CD14-positive monocyte (primary cell): Measurements from ENCODE around the gene TIMM17B. TPM values are rescaled to one million over a fixed set of nuclear protein-coding genes. Genes with fewer than 3 reads are reported as not detected.

Experiments
- DNase-seq, 3 donors: peaks; one replicate each; pipeline ENCODE4 v3.0.0-alpha.2; 2011 to 2022
- H2AFZ ChIP-seq: 2 replicates; pipeline ENCODE4 v1.6.0; 2012; ENCODE audit warnings: mild to moderate bottlenecking, low read depth, low read length, inconsistent platforms; ENCODE audit not compliant: insufficient read depth, poor library complexity, severe bottlenecking
- H3K27ac ChIP-seq, 2 donors: 1 replicate in 1 of 2; 2 replicates in 1 of 2; pipeline ENCODE4 v1.5.1; 2012 to 2013; ENCODE audit warnings: low read length in 2 of 2, control low read depth in 1 of 2, inconsistent platforms in 1 of 2, low read depth in 1 of 2, mild to moderate bottlenecking in 1 of 2
- H3K27me3 ChIP-seq, 2 donors: one replicate each; pipeline versions ENCODE4 v1.6.0 to v1.6.1; 2011 to 2013; ENCODE audit warnings: low read length in 2 of 2; ENCODE audit not compliant: control insufficient read depth in 2 of 2, insufficient read depth in 2 of 2
- H3K36me3 ChIP-seq, 2 donors: replicated peaks in 1 of 2; 1 replicate in 1 of 2; 2 replicates in 1 of 2; pipeline versions ENCODE4 v1.5.1 to v1.6.1; 2012 to 2013; ENCODE audit warnings: low read length in 2 of 2, control low read depth in 1 of 2, inconsistent platforms in 1 of 2, mild to moderate bottlenecking in 1 of 2; ENCODE audit not compliant: insufficient read depth in 2 of 2, control insufficient read depth in 1 of 2
- H3K4me1 ChIP-seq, 2 donors: 1 replicate in 1 of 2; 2 replicates in 1 of 2; pipeline versions ENCODE4 v1.5.1 to v1.6.1; 2012 to 2013; ENCODE audit warnings: low read length in 2 of 2, control low read depth in 1 of 2, inconsistent platforms in 1 of 2, mild to moderate bottlenecking in 1 of 2, moderate library complexity in 1 of 2; ENCODE audit not compliant: insufficient read depth in 2 of 2, control insufficient read depth in 1 of 2
- H3K4me2 ChIP-seq: replicated peaks from 2 replicates; pipeline ENCODE3; 2012; ENCODE audit warnings: low read length, moderate library complexity, mild to moderate bottlenecking; ENCODE audit not compliant: poor library complexity, severe bottlenecking; ENCODE audit errors: extremely low read depth
- H3K4me3 ChIP-seq, 3 experiments: fragments of 200-600 bp in 1 of 3; sonication (generic) in 1 of 3; replicated peaks in 1 of 3; 1 replicate in 2 of 3; 2 replicates in 1 of 3; pipeline ENCODE4 v1.5.1; 2011 to 2013; ENCODE audit warnings: low read length in 3 of 3, mild to moderate bottlenecking in 3 of 3, control low read depth in 2 of 3, low read depth in 2 of 3, inconsistent platforms in 1 of 3, moderate library complexity in 1 of 3
- H3K79me2 ChIP-seq: 2 replicates; pipeline ENCODE4 v1.6.0; 2012; ENCODE audit warnings: mild to moderate bottlenecking, control low read depth, inconsistent platforms, low read length, moderate library complexity; ENCODE audit not compliant: insufficient read depth
- H3K9ac ChIP-seq: 2 replicates; pipeline ENCODE4 v1.6.0; 2017; ENCODE audit warnings: low read length, mild to moderate bottlenecking; ENCODE audit not compliant: insufficient read depth, poor library complexity, severe bottlenecking
- H3K9me3 ChIP-seq, 2 donors: replicated peaks in 1 of 2; 1 replicate in 1 of 2; 2 replicates in 1 of 2; pipeline versions ENCODE4 v1.5.1 to v1.6.1; 2012 to 2013; ENCODE audit warnings: low read length in 2 of 2, control low read depth in 1 of 2; ENCODE audit not compliant: control insufficient read depth in 1 of 2, insufficient read depth in 1 of 2
- H4K20me1 ChIP-seq: 2 replicates; pipeline ENCODE4 v1.6.0; 2012; ENCODE audit warnings: mild to moderate bottlenecking, low read length, control low read depth, moderate library complexity; ENCODE audit not compliant: insufficient read depth
- H3K27ac Mint-ChIP-seq, 7 donors: one replicate each; pipeline ENCODE4 v1.8.0; 2020; ENCODE audit warnings: mild to moderate bottlenecking in 7 of 7, mixed read lengths in 7 of 7, moderate library complexity in 6 of 7, inconsistent platforms in 2 of 7
- H3K27me3 Mint-ChIP-seq, 3 donors: one replicate each; pipeline ENCODE4 v1.8.0; 2021 to 2022; ENCODE audit warnings: low read depth in 3 of 3, mild to moderate bottlenecking in 3 of 3, mixed read lengths in 3 of 3, moderate library complexity in 3 of 3, inconsistent platforms in 1 of 3
- H3K36me3 Mint-ChIP-seq, 2 donors: one replicate each; pipeline ENCODE4 v1.8.0; 2020; ENCODE audit warnings: mixed read lengths in 2 of 2, inconsistent platforms in 1 of 2, mild to moderate bottlenecking in 1 of 2
- H3K4me1 Mint-ChIP-seq: one replicate; pipeline ENCODE4 v1.8.0; 2020; ENCODE audit warnings: mild to moderate bottlenecking, mixed read lengths
- H3K4me3 Mint-ChIP-seq, 2 donors: one replicate each; pipeline ENCODE4 v1.8.0; 2020; ENCODE audit warnings: mild to moderate bottlenecking in 2 of 2, mixed read lengths in 2 of 2, moderate library complexity in 1 of 2
- H3K9me3 Mint-ChIP-seq, 7 donors: one replicate each; pipeline ENCODE4 v1.8.0; 2020 to 2022; ENCODE audit warnings: mixed read lengths in 7 of 7, mild to moderate bottlenecking in 6 of 7, moderate library complexity in 6 of 7, inconsistent platforms in 2 of 7
- WGBS: methylation state at CpG from one replicate; pipeline ENCODE4 v1.1.5; 2013; ENCODE audit warnings: missing lambda C conversion rate; ENCODE audit not compliant: insufficient coverage; 5-methylcytosine and 5-hydroxymethylcytosine counted together
- intact Hi-C, 2 donors: fragments of 100-400 bp; cut with micrococcal nuclease; formaldehyde crosslinking; loops; one replicate each; pipeline versions ENCODE4 v1.15.0 to v1.15.1; 2023
- polyA plus RNA-seq, 3 donors: library from polyadenylated mRNA; depleted of rRNA in 1 of 3; unstranded in 2 of 3; stranded (reverse) in 1 of 3; fragments of 300-500 nt in 2 of 3; fragments of >200 nt in 1 of 3; fragmentation: Illumina TruSeq in 2 of 3; gene quantifications; 1 replicate in 2 of 3; 2 replicates in 1 of 3; pipeline ENCODE4 v1.2.3, GENCODE V29; 2012 to 2021
- TF ChIP-seq, protein P1 (sequence below): fragments of 200-600 bp; IDR thresholded peaks from one replicate; pipeline ENCODE4 v1.8.0; 2022; ENCODE audit warnings: antibody characterized with exemption, mild to moderate bottlenecking

Gene TIMM17B
- polyA plus RNA-seq, 3 donors: 52.2 to 86.9 (median 86.8) TPM

DNA sequence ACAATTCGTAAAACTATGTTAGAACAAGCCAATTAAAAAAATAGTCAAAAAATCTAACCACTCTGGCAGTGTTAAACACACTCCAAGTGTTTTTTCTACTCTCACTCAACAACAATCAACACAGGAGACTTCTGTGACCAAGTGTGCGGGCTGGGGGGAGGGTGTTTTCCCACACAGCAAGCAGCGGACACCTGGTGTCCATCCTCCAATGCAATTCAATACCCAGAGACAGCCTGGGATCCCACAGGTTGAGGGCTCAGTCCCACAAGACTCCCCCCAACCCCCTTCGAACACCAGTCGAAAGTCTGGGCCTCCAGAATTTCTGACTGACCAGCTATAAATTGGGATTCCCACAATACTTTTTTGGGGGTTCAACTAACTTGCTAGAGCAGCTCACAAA, 29.6 kb upstream of the TIMM17B start:
- Histone ChIP-seq H3K27me3 (no peaks in the 10 kb centered on the region), H3K9ac (no peak overlapping the region), H3K4me1 (no peaks in the 10 kb centered on the region), H2AFZ (no peak overlapping the region), H3K36me3 (peaks cover 43 to 75% of the 10 kb centered on the region in 2 donors), H3K79me2 (no peaks in the 10 kb centered on the region), H4K20me1 (peaks cover 7% of the 10 kb centered on the region), H3K4me3 (no peak overlapping the region), H3K27ac (no peak overlapping the region), H3K4me2 (no peak overlapping the region), H3K9me3 (no peaks in the 10 kb centered on the region)
- Mint-ChIP-seq H3K36me3 (peaks cover 48 to 71% of the 10 kb centered on the region in 2 donors), H3K27me3 (peaks cover 0 to 2% (median 0%) of the 10 kb centered on the region in 3 donors), H3K4me3 (no peak overlapping the region), H3K9me3 (peaks cover 0 to 6% (median 0%) of the 10 kb centered on the region in 7 donors), H3K4me1 (no peaks in the 10 kb centered on the region), H3K27ac (no peak overlapping the region)
- DNase-seq: no peak
- TF ChIP-seq, protein P1, sequence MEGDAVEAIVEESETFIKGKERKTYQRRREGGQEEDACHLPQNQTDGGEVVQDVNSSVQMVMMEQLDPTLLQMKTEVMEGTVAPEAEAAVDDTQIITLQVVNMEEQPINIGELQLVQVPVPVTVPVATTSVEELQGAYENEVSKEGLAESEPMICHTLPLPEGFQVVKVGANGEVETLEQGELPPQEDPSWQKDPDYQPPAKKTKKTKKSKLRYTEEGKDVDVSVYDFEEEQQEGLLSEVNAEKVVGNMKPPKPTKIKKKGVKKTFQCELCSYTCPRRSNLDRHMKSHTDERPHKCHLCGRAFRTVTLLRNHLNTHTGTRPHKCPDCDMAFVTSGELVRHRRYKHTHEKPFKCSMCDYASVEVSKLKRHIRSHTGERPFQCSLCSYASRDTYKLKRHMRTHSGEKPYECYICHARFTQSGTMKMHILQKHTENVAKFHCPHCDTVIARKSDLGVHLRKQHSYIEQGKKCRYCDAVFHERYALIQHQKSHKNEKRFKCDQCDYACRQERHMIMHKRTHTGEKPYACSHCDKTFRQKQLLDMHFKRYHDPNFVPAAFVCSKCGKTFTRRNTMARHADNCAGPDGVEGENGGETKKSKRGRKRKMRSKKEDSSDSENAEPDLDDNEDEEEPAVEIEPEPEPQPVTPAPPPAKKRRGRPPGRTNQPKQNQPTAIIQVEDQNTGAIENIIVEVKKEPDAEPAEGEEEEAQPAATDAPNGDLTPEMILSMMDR: no peak
- WGBS: no CpG with 5 or more reads among the region's 5 CpGs
- intact Hi-C loops: no loop called here

DNA sequence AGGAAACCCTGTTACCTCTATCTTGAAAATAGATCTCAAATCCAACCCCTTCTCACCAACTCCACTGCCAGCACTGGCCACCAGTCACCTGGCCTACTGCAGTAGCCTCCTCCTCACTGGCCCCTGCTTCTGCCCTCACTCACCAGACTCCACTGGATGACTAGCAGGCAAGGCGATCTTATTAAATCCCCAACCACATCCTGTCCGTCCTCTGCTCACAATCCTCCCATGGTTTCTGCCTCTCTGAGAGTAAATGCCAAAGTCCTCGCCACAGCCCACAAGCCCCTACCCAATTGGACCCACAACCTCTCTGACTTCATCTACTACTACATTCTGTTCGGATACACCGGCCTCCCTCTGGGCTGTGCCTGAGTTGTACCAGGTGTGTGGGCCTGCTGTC, 26.7 kb upstream of the TIMM17B start:
- Histone ChIP-seq H3K9ac (no peak overlapping the region), H3K4me2 (no peak overlapping the region), H4K20me1 (peaks cover 7% of the 10 kb centered on the region), H2AFZ (no peak overlapping the region), H3K79me2 (no peaks in the 10 kb centered on the region), H3K27me3 (no peaks in the 10 kb centered on the region), H3K36me3 (peaks cover 36 to 59% of the 10 kb centered on the region in 2 donors), H3K4me1 (peaks cover 7 to 9% of the 10 kb centered on the region in 2 donors), H3K4me3 (no peak overlapping the region), H3K9me3 (no peaks in the 10 kb centered on the region), H3K27ac (no peak overlapping the region)
- TF ChIP-seq, protein P1: no peak
- intact Hi-C loops: no loop called here
- 100% methylated on average over 2 of the region's 5 CpGs for WGBS
- Mint-ChIP-seq H3K4me3 (no peak overlapping the region), H3K27ac (peak overlapping the region in 2 of 7 donors; percentile 11 to 13), H3K9me3 (no peaks in the 10 kb centered on the region), H3K36me3 (peaks cover 42 to 59% of the 10 kb centered on the region in 2 donors), H3K27me3 (peaks cover 0 to 6% (median 0%) of the 10 kb centered on the region in 3 donors), H3K4me1 (peaks cover 14% of the 10 kb centered on the region)
- DNase-seq: no peak
